HG03457 (cell line): Measurements from ENCODE around the gene UNC79.

Experiments
- ATAC-seq: cut with Tn5 transposase; IDR thresholded peaks from one replicate; pipeline ENCODE4 v1.9.1; 2021; ENCODE audit warnings: moderate number of reproducible peaks; ENCODE audit not compliant: unreplicated experiment

The UNC79 gene

DNA sequence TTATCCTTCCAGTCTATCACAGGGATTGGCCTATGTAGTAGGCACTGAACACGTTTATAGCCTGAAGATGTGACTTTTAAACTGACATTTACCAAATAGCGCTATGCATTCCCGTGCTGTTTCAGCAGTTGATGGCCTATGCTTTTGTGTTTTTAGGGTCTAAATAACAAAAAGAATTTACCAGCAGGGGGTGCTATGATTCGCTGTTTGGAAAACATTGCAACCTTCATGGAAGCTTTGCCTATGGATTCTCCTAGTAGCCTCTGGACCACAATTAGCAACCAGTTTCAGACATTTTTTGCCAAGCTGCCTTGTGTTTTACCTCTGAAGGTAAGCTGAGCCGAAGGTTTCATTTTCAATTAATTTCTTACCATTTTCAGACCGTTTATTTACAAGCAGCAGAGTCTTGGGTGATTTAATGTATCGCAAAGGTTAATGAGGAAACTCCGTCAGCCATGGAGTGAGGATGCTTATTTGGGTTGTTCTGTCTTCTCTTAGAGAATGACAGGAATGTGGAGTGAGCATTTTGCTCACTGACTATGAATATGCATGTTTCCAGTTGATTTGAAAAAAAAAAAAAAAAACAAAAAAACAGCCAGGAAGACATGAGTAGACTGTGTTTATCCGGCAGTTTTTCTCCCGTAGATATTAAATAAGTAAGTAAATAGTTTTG, 224.5 kb downstream of the UNC79 start:
- ATAC-seq: no peak

DNA sequence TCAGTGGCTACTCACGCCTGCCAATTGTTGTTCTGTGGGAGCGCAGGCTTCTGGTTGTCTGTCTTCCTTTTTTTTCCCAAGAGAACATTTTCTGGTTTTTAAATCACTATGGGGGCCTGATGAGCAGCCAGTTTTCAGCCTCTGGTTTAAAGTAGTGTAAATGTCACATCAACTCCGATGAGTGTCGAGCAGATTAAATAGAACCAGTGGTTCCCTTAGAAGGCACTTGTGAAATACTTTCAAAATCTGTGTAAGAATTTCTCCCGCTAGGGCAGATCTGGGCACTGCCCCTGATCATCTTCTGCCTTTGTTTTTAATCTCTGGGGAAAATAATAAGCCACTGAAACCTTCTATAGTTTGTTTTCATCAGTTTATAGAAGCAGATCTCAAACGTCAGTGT, 227.1 kb downstream of the UNC79 start:
- no peak for ATAC-seq

DNA sequence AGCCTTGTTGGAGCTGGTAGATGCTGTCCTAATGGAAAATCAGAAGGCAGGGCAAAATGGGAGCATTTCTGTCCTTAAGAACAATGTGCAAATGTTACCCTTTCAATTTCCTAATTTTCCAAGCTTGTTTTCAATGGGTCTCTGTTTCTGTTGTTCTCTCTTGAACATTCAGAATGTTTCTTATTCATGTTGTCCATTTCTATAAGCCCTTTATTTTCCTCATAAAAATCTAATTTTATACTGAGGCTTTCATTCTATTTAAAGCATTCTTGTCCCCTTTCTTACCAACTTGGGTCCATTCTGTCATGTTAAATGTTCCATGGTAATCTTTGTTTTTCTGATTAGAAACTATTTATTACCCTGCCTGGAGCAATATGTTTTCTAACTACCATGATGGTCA, 232.6 kb downstream of the UNC79 start:
- ATAC-seq: no peak

DNA sequence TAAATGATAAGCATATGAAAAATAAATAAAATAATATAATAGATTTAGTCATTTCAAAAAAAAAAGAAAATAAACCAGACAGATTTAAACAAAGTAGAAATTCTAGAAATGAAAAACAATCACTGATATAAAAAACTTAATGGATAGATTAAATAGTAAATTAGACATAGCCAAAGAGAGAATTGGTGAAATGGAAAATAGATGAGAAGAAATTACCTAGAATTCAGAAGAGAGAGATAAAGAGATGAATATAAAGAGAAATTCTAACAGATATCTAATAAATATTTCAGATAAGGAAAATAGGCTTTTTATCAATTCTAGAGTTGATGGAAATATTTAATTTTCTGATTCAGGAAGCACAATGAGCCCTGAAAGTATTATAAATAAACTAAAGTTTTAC, 234.4 kb downstream of the UNC79 start:
- no peak for ATAC-seq

DNA sequence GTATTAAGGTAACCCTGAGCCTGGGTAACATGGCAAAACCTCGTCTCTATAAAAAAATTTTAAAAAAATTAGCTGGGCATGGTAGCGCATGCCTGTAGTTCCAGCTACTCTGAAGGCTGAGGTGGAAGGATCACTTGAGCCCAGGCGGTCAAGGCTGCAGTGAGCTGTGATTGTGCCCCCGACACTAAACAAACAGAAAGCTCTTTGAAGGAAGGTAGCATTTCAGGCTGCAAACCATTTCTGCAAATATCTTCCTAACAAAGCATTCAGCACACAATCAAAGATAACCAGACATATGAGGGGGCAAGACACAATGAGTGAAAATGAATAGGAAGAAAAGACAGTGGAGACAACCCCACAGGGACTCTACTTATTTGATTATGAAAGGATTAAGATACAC, 238.9 kb downstream of the UNC79 start:
- no peak for ATAC-seq

DNA sequence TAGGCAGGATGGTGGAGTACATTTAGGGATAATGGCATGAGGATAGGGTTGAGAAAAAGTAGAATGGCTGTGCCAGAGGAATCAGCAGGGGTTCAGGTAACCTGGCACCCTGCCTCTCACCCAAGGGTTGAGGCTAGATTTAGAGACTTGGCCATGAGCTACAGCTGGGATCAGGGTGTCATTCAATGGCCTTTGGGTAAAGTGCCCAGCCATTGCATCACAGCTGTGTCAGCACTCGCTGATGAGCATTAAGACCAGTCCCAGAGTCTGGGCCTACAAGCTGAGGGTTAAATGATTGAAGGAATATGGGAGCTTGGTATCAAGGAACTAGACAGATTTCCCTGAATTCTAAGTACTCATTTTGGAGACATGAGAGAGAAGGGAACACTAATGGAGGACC, 243.6 kb downstream of the UNC79 start:
- ATAC-seq: no peak

DNA sequence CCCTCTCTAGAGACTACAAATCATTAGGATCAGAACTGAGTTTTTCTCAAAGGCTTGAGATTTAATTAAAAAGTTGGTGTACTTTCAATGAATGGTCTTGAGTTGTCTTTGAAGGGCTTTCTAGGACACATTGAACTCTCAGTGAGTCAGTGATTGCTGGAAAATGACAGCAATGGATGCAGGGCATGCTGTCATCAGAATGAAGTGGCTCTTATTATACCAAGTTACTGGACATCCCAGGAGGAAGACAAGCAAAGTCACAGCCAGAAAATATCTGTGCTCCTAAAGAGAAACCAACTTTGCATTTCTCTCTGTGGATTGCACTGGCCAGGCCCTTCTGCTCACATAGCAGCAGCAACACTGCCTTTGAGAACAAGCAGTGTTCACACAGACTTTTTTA, 244.9 kb downstream of the UNC79 start:
- no peak for ATAC-seq

DNA sequence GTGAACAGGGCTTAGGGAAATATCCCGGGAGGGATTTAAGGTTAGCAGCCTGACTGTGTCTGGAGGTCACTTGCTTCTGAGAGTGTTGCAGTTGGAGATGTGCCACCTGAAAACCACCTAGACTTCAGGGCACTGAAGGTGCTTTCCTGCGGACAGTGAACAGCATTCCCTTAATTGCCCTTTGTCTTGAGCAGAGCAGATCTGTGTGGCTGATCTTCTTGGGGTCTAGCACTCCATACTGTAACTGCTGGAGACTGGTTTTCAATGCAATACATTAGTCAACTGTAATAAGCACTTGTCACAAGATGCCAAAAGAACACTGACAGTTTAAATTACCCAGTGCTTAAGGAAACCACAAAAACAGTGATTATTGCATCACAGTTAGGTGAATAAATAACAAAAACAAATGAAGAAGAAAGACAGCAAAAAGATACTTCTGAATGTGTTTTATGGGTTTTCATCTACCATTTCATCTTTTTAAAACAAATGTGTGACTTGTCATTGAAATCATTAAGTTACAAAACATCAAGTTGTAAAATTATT, 245.7 kb downstream of the UNC79 start:
- ATAC-seq: no peak

DNA sequence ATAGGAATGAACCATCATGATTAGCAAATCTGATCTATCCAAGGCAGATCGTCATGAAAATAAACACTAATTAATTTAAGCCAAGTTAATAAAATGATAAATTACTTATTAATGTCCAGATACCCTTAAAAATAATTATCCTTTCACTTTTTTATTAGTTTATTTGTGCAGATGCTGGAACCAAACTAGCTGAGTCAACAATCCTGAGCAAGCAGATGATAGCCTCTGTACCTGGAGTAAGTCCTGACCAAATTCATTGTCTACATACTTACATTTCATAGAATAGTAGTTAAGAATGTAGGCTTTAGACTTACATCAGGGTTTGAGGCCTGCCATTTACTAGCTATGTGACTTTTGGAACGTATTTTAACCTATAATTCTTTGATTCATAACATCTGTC, 251.7 kb downstream of the UNC79 start:
- no peak for ATAC-seq

DNA sequence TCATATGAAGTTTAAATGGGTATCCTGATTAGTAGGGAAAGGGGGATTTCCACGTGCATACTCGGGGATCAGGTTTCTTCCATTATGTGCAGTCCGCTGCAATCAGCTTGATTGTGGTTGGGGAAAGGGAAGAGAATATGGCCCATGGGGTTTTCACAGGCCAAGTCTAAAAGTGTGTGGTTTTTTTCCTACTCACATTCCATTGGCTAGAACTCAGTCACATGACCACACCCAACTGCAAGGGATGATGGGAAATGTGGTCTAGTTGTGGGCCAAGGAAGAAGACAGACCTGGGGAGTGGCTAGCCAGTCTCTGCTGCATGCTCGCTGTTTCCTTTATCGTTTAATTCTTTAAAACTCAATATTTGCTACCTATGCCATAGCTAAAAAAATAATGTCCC, 252.5 kb downstream of the UNC79 start:
- no peak for ATAC-seq

DNA sequence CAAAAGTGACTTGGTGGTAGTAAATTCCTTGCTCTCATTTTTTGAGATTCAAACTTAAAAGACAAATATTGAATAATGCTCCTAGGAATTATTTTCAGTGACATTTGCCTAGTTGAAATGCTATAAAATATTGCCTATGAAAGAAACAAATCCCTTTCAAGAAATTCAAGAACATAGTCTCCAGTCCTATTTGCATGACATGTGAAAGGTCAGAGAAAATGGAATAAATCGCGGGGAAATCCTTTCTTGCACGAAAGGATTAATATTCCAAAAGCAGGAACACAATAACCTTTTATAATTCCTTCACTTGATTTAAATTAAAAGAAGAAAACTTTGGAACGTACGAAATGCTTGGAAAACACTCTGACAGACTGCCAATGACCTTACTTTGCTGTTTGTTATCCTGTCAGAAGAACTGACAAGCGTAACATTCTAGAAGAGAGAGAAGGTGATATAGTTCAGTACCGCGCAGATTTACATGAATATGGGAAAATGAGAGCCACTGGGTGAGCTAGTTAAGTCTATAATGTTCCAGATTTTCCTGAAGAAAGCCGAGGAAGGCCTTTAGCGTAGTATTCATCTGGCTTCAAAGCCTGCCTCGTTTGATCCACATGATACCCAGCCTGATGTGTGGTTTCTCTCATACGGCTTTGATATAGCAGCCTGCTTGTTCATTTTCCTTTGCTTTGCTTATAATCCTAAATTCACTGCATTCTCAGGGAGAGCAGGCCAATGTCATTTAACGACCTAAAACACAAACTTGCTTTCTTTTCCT, 254.6 kb downstream of the UNC79 start:
- no peak for ATAC-seq

DNA sequence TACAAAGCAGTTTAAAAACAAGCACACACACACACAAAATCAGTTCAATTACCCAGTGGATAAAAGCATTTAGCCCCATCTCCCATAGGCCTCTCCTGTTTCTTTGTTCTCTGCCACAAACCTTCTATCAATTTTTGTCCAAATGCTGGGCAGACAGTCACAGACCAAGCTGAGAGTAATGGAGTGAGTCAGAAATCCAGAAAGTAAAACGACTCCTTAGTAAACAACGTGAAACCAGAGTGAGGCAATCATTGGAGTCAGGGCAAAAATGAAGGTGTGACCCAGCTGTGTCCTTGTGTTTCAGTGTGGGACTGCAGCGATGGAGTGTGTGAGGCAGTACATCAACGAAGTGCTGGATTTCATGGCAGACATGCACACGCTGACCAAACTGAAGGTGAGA, 255.5 kb downstream of the UNC79 start:
- no peak for ATAC-seq

DNA sequence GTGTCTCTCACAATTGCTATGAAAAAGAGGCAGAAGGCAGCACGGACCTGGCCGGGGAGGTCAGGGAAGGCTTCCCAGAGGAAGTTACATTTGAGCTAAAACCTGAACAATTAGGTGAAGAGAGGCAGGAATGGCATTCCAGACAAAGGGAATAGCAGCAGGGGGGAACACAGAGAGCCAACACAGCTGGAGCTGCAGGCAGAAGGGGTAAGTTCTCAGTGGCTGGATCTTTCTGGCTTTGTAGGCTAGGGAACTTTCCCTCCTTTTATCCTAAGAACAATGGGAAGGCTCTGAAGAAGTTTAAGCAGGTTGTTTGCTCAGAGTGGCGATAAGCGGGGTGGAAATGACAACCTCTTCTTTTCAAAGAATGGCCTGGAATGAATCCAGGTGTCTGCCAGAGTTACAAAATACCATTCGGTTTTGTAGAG, 257.5 kb downstream of the UNC79 start:
- no peak for ATAC-seq

DNA sequence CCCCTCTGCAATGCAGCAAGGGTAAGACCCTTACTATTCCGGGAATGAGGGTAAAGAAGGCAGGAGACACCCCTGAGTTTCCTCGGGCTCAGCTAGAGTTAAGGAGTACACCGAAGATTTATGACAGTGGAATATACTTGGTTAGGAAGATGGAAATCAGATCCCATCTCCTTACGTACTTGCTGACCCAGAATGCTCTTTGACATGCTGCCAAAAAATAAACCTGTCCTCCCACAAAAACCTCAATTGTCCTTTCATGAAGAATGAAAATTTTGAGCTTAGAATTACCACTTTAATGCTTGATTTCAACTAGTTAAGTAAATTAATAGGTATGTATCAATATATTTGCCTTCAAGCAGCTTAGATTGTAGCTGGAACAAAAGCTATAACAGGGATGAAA, 258.1 kb downstream of the UNC79 start:
- no peak for ATAC-seq

DNA sequence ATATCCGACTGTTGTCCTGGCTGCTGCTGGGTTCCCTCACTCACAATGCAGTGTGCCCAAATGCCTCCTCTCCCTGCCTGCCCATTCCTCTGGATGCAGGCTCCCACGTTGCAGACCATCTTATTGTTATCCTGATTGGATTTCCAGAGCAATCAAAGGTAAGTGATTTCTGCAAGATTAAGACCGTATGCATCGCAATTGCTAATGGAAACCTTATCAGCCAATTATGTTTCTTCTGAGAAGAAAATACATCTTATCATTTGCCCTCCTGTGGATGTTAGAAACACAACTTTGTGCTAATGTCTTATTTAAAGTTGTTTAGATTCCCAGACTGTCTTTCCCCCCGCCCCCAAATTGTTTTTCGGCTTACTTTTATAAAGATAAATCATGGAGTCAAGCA, 259.4 kb downstream of the UNC79 start:
- ATAC-seq: no peak

DNA sequence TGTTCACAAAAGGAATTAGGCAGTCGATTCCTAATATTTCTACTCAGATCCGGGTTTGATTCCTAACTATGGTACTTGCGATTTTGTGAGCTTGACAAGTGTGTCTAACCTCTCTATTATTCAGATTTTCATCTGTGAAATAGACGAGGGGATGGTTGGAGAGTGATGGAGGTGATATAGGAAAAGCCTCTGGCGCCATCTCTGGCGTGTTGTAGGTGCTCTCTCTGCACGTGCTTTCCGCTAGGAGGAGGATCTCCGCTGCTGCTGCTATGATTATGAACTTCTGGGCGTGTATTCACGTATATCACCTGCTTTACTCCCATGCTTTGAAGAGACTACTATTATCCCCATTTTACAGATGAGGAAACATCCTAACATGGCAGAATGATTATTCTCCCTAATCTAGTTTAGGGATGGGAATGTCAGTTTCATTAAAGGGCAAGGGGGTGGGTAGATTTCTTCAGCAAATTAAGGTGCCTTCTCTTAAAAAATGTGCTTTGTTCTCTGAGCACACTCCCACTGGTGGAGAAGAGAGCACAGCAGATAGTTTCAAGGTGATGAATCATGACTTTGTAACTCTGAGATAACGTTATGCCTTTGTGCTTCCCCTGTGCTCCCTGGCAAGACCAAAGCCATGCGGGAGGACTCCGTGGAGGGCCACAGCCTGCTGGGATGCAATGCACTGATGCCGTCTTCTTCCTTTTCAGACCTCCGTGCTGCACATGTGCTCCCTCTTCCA, 260.5 kb downstream of the UNC79 start:
- no peak for ATAC-seq

DNA sequence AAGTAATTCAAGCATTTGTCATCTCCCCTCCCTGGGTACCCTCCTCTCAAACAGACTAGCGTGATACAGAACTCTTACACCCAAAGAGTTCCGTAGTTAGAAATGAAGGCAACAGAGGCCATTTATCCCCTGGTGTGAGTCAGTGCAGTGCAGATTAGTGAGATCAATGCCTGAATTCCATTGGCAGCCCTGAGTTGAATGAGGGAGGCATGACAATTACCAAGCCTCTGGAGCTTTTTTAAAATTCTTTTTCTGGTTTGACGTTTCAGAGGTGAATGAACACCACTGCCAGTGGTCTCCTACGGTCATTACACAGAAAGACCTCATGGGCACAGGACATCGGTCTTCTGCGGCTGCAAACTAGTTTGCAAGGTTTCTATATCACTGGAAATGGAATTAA, 263.2 kb downstream of the UNC79 start:
- no peak for ATAC-seq

DNA sequence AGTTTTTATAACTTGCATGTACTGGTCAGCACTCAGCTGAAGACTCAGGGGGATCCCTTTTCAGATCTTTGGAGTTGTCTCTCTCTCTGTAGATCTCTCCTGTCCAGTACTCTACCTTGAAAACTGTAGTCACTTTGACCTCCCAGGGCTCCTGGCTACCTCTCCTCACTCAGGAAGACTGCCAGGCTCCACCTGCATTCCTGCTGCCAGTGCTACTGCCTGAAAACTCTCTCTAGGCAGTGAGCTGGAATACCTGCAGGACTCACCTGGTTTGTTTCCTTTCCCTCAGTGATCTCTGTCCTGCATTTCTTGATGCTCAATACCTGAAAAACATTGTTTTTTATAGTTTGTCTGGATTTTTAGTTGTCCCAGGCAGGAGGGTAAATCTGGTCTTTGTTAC, 270.2 kb downstream of the UNC79 start:
- ATAC-seq: no peak

DNA sequence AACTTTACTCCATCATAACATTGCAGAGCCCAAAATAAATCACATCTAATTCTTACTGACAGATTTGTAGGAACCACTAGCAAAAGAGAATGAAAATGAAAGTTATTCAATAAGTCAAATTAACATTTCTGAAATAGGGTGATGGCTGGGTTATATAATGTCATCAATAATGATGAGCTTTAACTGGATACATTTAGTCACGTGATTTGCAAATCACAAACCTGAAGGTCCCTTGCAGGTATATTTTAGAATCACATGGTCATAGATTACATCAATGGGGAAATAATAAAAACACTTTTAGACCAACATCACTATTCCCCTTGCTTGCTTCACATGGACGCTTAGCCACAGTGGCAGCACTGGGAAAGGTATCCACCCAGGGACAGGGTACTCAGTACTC, 270.8 kb downstream of the UNC79 start:
- ATAC-seq: no peak

DNA sequence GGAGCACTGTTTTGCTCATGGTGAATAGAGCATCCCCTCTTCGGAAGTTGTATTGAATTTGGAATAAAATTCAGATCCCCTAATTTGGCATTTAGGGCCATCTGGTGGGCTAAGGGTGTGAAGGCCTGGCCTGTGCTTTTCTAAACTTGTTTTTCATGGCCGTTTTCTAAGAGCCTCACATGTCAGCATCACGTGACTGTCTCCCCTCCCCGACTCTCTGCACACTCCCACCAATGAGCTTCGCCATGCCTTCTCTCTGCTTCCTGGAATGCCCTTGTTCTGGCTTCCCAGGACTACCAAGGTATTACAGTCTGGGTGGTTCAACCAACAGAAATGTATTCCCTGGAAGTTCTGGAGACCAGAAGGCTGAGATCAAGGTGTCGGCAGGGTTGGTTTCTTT, 272.2 kb downstream of the UNC79 start:
- ATAC-seq: no peak

DNA sequence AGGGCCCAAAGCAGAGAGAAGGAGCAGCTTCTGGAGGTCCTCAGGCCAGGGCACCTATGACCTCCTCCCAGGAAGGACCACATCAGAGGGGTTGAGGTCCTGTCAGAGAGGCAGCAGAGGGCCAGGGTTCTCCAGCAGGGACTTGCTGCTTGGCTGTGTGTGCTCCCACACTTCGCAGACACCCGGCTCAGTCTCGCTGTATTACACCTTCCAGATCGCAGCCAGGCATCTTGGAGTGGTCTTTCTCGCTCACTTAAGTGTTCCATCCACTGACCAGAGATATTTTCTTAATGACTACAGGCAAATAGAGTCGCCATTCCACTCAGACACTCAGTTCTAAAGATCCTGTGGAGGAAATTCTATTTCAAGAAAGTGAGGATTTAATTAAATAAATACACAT, 273.2 kb downstream of the UNC79 start:
- no peak for ATAC-seq
